ENCODE measurements around the gene DIO3.

GRCh38 chr14:101539880-101540279 lies 21.4 kb upstream of the DIO3 start:
- TF ChIP-seq CTCF (conservative IDR thresholded peaks at IDR 0.05; ENCODE audit: low read depth, low read length) = no peak
- TF ChIP-seq EZH2 (IDR thresholded peaks at IDR 0.05; ENCODE audit: borderline replicate concordance, low read depth, low read length, poor library complexity, severe bottlenecking) = no peak
